ENCODE results near the gene CUL5.

- no peak for TF ChIP-seq GATA2 (IDR thresholded peaks at IDR 0.05; ENCODE audit: low read depth, low read length)
- TF ChIP-seq GATA3 (IDR thresholded peaks at IDR 0.05; ENCODE audit: low read depth, low read length): no peak
Observed at GRCh38 chr11:108037211-108037610, 28.5 kb downstream of the CUL5 start.
